Osteoblast (primary cell): ENCODE results near the gene CNOT6. TPM values are rescaled to one million over a fixed set of nuclear protein-coding genes. Genes with fewer than 3 reads are reported as not detected.
"Not testable (repeated sequence)": the region's sequence is repeated elsewhere in the genome, so short reads cannot be mapped to it uniquely, and the experiment has no call there.

ENCODE experiments used
- DNase-seq: peaks from one replicate; pipeline ENCODE4 v3.0.0; 2011; ENCODE audit warnings: low spot score, mixed read lengths; ENCODE audit not compliant: insufficient read length; ENCODE audit errors: missing footprints
- H2AFZ ChIP-seq: 2 replicates; pipeline ENCODE4 v1.6.0; 2011; ENCODE audit warnings: mild to moderate bottlenecking, low read length
- H3K27ac ChIP-seq: 2 replicates; pipeline ENCODE4 v1.5.1; 2011; ENCODE audit warnings: mild to moderate bottlenecking, low read depth, low read length, moderate library complexity
- H3K27me3 ChIP-seq: 2 replicates; pipeline ENCODE4 v1.6.0; 2012; ENCODE audit warnings: mild to moderate bottlenecking, control low read depth, inconsistent platforms, low read length, moderate library complexity; ENCODE audit not compliant: insufficient read depth
- H3K36me3 ChIP-seq: 2 replicates; pipeline ENCODE4 v1.5.1; 2011; ENCODE audit warnings: mild to moderate bottlenecking, low read length, control low read depth, moderate library complexity; ENCODE audit not compliant: insufficient read depth
- H3K4me1 ChIP-seq: 2 replicates; pipeline ENCODE4 v1.5.1; 2011; ENCODE audit warnings: mild to moderate bottlenecking, low read length, control low read depth, moderate library complexity; ENCODE audit not compliant: insufficient read depth
- H3K4me2 ChIP-seq: 2 replicates; pipeline ENCODE4 v1.6.0; 2011; ENCODE audit warnings: mild to moderate bottlenecking, low read length; ENCODE audit not compliant: insufficient read depth
- H3K4me3 ChIP-seq: fragments of 200-600 bp; sonication (generic); 3 replicates; pipeline ENCODE4 v1.5.1; 2012; ENCODE audit warnings: mild to moderate bottlenecking, low read length, inconsistent platforms; ENCODE audit not compliant: insufficient read depth
- H3K79me2 ChIP-seq: 2 replicates; pipeline ENCODE4 v1.6.0; 2012; ENCODE audit warnings: mild to moderate bottlenecking, low read length, control low read depth, inconsistent platforms; ENCODE audit not compliant: insufficient read depth
- H3K9me3 ChIP-seq: 2 replicates; pipeline ENCODE4 v1.5.1; 2011; ENCODE audit warnings: low read depth, low read length, control low read depth
- H4K20me1 ChIP-seq: 2 replicates; pipeline ENCODE4 v1.6.0; 2012; ENCODE audit warnings: mild to moderate bottlenecking, low read length, control low read depth; ENCODE audit not compliant: insufficient read depth
- CTCF ChIP-seq: IDR thresholded peaks from 2 replicates; pipeline ENCODE4 v1.5.1; 2011; ENCODE audit warnings: mild to moderate bottlenecking, low read depth, low read length, moderate library complexity; ENCODE audit errors: extremely low read depth
- total RNA-seq: library from RNA; depleted of rRNA; stranded (reverse); fragments of >200 nt; gene quantifications from 2 replicates; pipeline ENCODE4 v1.2.3, GENCODE V29; 2012

Gene CNOT6
- total RNA-seq, 1 donor = 8.3 TPM

DNA sequence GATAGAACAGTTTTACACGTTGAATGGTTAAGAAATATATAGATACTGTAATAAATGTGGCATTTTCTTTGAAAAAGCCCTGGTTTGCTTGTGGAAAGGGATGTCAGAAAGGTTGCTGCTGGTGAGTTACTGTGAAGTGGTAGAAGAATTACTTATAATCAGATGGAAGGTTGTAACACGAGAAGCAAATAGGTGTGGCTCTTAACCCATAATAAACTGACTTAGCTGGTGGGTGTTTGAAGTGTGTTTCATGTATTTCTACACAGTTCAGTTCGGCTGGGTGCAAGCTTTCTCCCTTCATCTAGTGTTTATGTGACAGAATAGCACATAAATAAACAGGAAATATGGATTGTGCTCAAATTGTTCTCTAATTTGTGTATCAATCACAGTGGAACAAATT, 5.5 kb downstream of the CNOT6 start:
- Histone ChIP-seq H3K27me3 (no peaks in the 10 kb centered on the region), H3K4me2 (no peak overlapping the region), H3K79me2 (peaks cover 100% of the 10 kb centered on the region), H3K27ac (no peak overlapping the region), H4K20me1 (peaks cover 74% of the 10 kb centered on the region), H3K36me3 (peaks cover 15% of the 10 kb centered on the region), H3K4me3 (no peak overlapping the region), H2AFZ (no peak overlapping the region), H3K4me1 (peaks cover 16% of the 10 kb centered on the region), H3K9me3 (no peaks in the 10 kb centered on the region)
- no peak for DNase-seq
- TF ChIP-seq CTCF = no peak

GRCh38 chr5:180500300-180500699, 6.1 kb downstream of the CNOT6 start:
- peaks cover 14% of the 10 kb centered on the region for H3K4me1 ChIP-seq
- H3K4me2 ChIP-seq, H2AFZ ChIP-seq, H3K27me3 ChIP-seq, DNase-seq, H3K4me3 ChIP-seq, H3K9me3 ChIP-seq, H3K27ac ChIP-seq: not testable (repeated sequence)
- H3K36me3 ChIP-seq = peaks cover 15% of the 10 kb centered on the region
- peaks cover 70% of the 10 kb centered on the region for H4K20me1 ChIP-seq
- peaks cover 98% of the 10 kb centered on the region for H3K79me2 ChIP-seq

DNA sequence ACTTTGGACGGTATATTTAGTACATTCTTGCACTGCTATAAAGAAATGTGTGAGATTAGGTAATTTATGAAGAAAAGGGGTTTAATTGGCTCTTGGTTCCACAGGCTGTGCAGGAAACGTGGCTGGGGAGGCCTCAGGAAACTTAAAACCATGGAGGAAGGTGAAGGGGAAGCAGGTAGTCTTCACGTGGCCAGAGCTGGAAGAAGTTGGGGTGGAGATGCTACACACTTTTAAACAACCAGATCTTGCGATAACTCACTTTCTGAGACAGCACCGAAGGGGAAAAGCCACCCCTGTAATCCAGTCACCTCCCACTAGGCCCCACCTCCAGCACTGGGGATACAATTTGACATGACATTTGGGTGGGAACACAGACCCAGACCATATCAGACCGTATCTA, 13.5 kb downstream of the CNOT6 start:
- no peak overlapping the region for H3K27ac ChIP-seq
- no peaks in the 10 kb centered on the region for H3K9me3 ChIP-seq
- DNase-seq = no peak
- H3K4me1 ChIP-seq = no peaks in the 10 kb centered on the region
- H3K4me3 ChIP-seq = no peak overlapping the region
- H2AFZ ChIP-seq = no peak overlapping the region
- no peak for TF ChIP-seq CTCF
- peaks cover 83% of the 10 kb centered on the region for H3K79me2 ChIP-seq
- no peak overlapping the region for H3K4me2 ChIP-seq
- H3K36me3 ChIP-seq = no peaks in the 10 kb centered on the region
- no peaks in the 10 kb centered on the region for H3K27me3 ChIP-seq
- H4K20me1 ChIP-seq = peaks cover 52% of the 10 kb centered on the region

DNA sequence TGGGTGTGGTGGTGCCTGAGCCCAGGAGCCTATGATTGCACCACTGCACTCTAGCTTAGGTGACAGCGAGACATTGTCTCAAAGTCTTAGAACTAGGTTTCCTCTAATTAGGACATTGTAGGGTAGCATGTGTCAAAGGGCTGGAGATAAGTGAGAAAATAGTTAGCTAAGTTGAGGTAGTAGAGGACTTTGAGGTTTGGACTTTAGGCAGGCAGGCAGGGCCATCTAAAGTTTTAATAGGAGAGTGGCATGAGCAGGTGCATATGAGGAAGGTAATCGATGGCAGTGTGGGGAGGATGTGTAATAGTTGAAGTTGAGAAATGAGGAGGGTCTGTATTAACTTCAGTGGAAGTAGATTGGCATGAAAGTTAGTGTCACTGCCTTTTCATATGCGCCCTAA, 21.1 kb downstream of the CNOT6 start:
- no peak for TF ChIP-seq CTCF
- no peak for DNase-seq
- Histone ChIP-seq H3K4me2 (no peak overlapping the region), H4K20me1 (peaks cover 24% of the 10 kb centered on the region), H3K36me3 (no peaks in the 10 kb centered on the region), H3K4me3 (no peak overlapping the region), H3K27me3 (no peaks in the 10 kb centered on the region), H2AFZ (no peak overlapping the region), H3K9me3 (no peaks in the 10 kb centered on the region), H3K79me2 (peaks cover 84% of the 10 kb centered on the region), H3K27ac (no peak overlapping the region), H3K4me1 (peaks cover 4% of the 10 kb centered on the region)

GRCh38 chr5:180515974-180516373, 21.8 kb downstream of the CNOT6 start:
- H3K27ac ChIP-seq, H3K36me3 ChIP-seq, H3K4me3 ChIP-seq, H3K4me1 ChIP-seq, H3K4me2 ChIP-seq, H3K9me3 ChIP-seq, H3K27me3 ChIP-seq, H2AFZ ChIP-seq, DNase-seq: not testable (repeated sequence)
- Histone ChIP-seq H4K20me1 (peaks cover 17% of the 10 kb centered on the region), H3K79me2 (peaks cover 82% of the 10 kb centered on the region)
